ENCODE measurements around the gene TMEM69.
"Not testable (repeated sequence)": the region's sequence is repeated elsewhere in the genome, so short reads cannot be mapped to it uniquely, and the experiment has no call there.

Gene TMEM69

DNA sequence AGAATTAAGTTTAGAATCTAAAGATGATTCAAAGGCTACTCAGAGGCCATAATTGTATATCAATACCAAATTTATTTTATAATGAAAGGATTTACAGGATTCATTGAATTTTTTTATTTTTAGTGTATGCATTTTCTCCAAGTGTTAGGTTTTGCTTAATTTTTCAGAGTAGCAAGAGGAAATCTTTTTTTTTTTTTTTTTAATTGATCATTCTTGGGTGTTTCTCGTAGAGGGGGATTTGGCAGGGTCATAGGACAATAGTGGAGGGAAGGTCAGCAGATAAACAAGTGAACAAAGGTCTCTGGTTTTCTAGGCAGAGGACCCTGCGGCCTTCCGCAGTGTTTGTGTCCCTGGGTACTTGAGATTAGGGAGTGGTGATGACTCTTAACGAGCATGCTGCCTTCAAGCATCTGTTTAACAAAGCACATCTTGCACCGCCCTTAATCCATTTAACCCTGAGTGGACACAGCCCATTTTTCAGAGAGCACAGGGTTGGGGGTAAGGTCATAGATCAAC, 51.7 kb downstream of the TMEM69 start:
- DNase-seq = not testable (repeated sequence)
